Neuronal stem cell (in vitro differentiated cells): ENCODE measurements around the gene NUP214.

Experiments
- DNase-seq: peaks from one replicate; pipeline ENCODE4 v3.0.0-alpha.2; 2013; ENCODE audit warnings: low spot score
- H2AFZ ChIP-seq: one replicate; pipeline ENCODE4 v1.6.1; 2013; ENCODE audit warnings: mild to moderate bottlenecking, low read length, inconsistent platforms
- H2AK5ac ChIP-seq: 2 replicates; pipeline ENCODE4 v1.6.1; 2013; ENCODE audit warnings: low read depth, mild to moderate bottlenecking, inconsistent platforms, low read length, moderate library complexity, mixed read lengths
- H2BK120ac ChIP-seq: 2 replicates; pipeline ENCODE4 v1.6.1; 2013; ENCODE audit warnings: low read depth, mild to moderate bottlenecking, inconsistent platforms, low read length, moderate library complexity, mixed read lengths
- H2BK12ac ChIP-seq: one replicate; pipeline ENCODE4 v1.6.1; 2013; ENCODE audit warnings: low read length, inconsistent platforms
- H2BK15ac ChIP-seq: 2 replicates; pipeline ENCODE4 v1.6.1; 2013; ENCODE audit warnings: mild to moderate bottlenecking, low read length, inconsistent platforms, mixed read lengths
- H2BK5ac ChIP-seq: one replicate; pipeline ENCODE4 v1.6.1; 2013; ENCODE audit warnings: inconsistent platforms, mild to moderate bottlenecking, low read length, moderate library complexity
- H3K14ac ChIP-seq: one replicate; pipeline ENCODE4 v1.6.1; 2013; ENCODE audit warnings: low read length, inconsistent platforms
- H3K18ac ChIP-seq: 2 replicates; pipeline ENCODE4 v1.6.1; 2013; ENCODE audit warnings: low read length, inconsistent platforms
- H3K23ac ChIP-seq: 2 replicates; pipeline ENCODE4 v1.6.1; 2013; ENCODE audit warnings: low read depth, mild to moderate bottlenecking, mixed read lengths, low read length, inconsistent platforms; ENCODE audit not compliant: poor library complexity
- H3K27ac ChIP-seq: replicated peaks from 3 replicates; pipeline ENCODE4 v1.5.1; 2013; ENCODE audit warnings: low read length, inconsistent platforms
- H3K27me3 ChIP-seq, 3 experiments: 2 replicates each; pipeline ENCODE4 v1.6.1; 2013; ENCODE audit warnings: low read length in 3 of 3, mild to moderate bottlenecking in 2 of 3, inconsistent platforms in 1 of 3, low read depth in 1 of 3, mixed read lengths in 1 of 3, moderate library complexity in 1 of 3; ENCODE audit not compliant: control insufficient read depth in 3 of 3, insufficient read depth in 3 of 3
- H3K36me3 ChIP-seq, 2 donors: replicated peaks in 1 of 2; 2 replicates each; pipeline ENCODE4 v1.6.1; 2013; ENCODE audit warnings: low read length in 2 of 2; ENCODE audit not compliant: control insufficient read depth in 2 of 2, insufficient read depth in 2 of 2
- H3K4ac ChIP-seq: 2 replicates; pipeline ENCODE4 v1.6.1; 2013; ENCODE audit warnings: inconsistent platforms, mild to moderate bottlenecking, low read length, moderate library complexity
- H3K4me1 ChIP-seq, 2 donors: 1 replicate in 1 of 2; 2 replicates in 1 of 2; pipeline ENCODE4 v1.6.1; 2013; ENCODE audit warnings: low read length in 2 of 2, low read depth in 1 of 2; ENCODE audit not compliant: control insufficient read depth in 2 of 2, insufficient read depth in 1 of 2
- H3K4me2 ChIP-seq: one replicate; pipeline ENCODE4 v1.6.1; 2013; ENCODE audit warnings: mild to moderate bottlenecking, low read length, inconsistent platforms; ENCODE audit not compliant: insufficient read depth, poor library complexity, severe bottlenecking
- H3K4me3 ChIP-seq, 2 donors: 2 replicates each; pipeline ENCODE4 v1.5.1; 2013; ENCODE audit warnings: low read length in 2 of 2, mild to moderate bottlenecking in 2 of 2, inconsistent platforms in 1 of 2, moderate library complexity in 1 of 2
- H3K79me1 ChIP-seq: one replicate; pipeline ENCODE4 v1.6.1; 2013; ENCODE audit warnings: low read depth, mild to moderate bottlenecking, inconsistent platforms, low read length, moderate library complexity
- H3K9ac ChIP-seq: one replicate; pipeline ENCODE4 v1.6.1; 2013; ENCODE audit warnings: mild to moderate bottlenecking, low read depth, low read length, inconsistent platforms; ENCODE audit not compliant: poor library complexity
- H3K9me3 ChIP-seq, 2 donors: replicated peaks in 1 of 2; 2 replicates each; pipeline versions ENCODE3 to v1.6.1; 2013; ENCODE audit warnings: low read length in 2 of 2, mild to moderate bottlenecking in 2 of 2, inconsistent platforms in 1 of 2, low read depth in 1 of 2, mixed read lengths in 1 of 2, moderate library complexity in 1 of 2; ENCODE audit not compliant: control insufficient read depth in 2 of 2, insufficient read depth in 1 of 2
- H4K8ac ChIP-seq: one replicate; pipeline ENCODE4 v1.6.1; 2013; ENCODE audit warnings: low read depth, mild to moderate bottlenecking, inconsistent platforms, low read length, moderate library complexity
- H4K91ac ChIP-seq: one replicate; pipeline ENCODE4 v1.6.1; 2013; ENCODE audit warnings: low read length, low read depth, mild to moderate bottlenecking, inconsistent platforms; ENCODE audit not compliant: poor library complexity
- WGBS, 2 donors: extraction: QIAGEN DNeasy Blood & Tissue Kit; methylation state at CpG; one replicate each; pipeline ENCODE4 v1.1.7; 2013; ENCODE audit warnings: missing lambda C conversion rate in 2 of 2, mixed read lengths in 1 of 2; ENCODE audit not compliant: insufficient read length in 2 of 2, insufficient replicate concordance in 1 of 2; ENCODE audit errors: extremely low coverage in 2 of 2; 5-methylcytosine and 5-hydroxymethylcytosine counted together

The NUP214 gene

GRCh38 chr9:131271506-131271931, 146.1 kb downstream of the NUP214 start:
- no CpG with 5 or more reads among the region's 6 CpGs for WGBS, 2 donors
- Histone ChIP-seq H2AFZ (no peak overlapping the region), H3K27me3 (peaks cover 4 to 17% (median 11%) of the 10 kb centered on the region in 3 experiments)

GRCh38 chr9:131272212-131272611, 146.8 kb downstream of the NUP214 start:
- Histone ChIP-seq H3K9ac (no peak overlapping the region), H2AFZ (no peak overlapping the region), H3K4ac (no peak overlapping the region), H3K23ac (peak overlapping the region; percentile 61), H4K8ac (no peak overlapping the region), H3K18ac (peak overlapping the region; percentile 45), H3K36me3 (no peaks in the 10 kb centered on the region), H2BK12ac (no peak overlapping the region), H2BK5ac (no peak overlapping the region), H3K27me3 (peaks cover 4 to 17% (median 17%) of the 10 kb centered on the region in 3 experiments), H2AK5ac (no peak overlapping the region), H3K79me1 (no peaks in the 10 kb centered on the region), H3K4me3 (no peak overlapping the region), H3K27ac (no peak overlapping the region), H3K9me3 (no peaks in the 10 kb centered on the region), H2BK15ac (no peak overlapping the region), H3K4me2 (no peak overlapping the region), H2BK120ac (no peak overlapping the region), H3K14ac (no peak overlapping the region), H4K91ac (no peak overlapping the region), H3K4me1 (peaks cover 11 to 16% of the 10 kb centered on the region in 2 donors)
- WGBS, 2 donors = no CpG with 5 or more reads among the region's 3 CpGs
- no peak for DNase-seq

More at GRCh38 chr9:131271506-131271931, 146.1 kb downstream of the NUP214 start:
- Histone ChIP-seq H3K4me3 (no peak overlapping the region), H2BK12ac (no peak overlapping the region), H2BK5ac (no peak overlapping the region), H3K4ac (no peak overlapping the region), H3K23ac (peak overlapping the region; percentile 76), H2BK120ac (no peak overlapping the region), H3K36me3 (no peaks in the 10 kb centered on the region), H3K4me1 (peaks cover 11 to 16% of the 10 kb centered on the region in 2 donors), H4K91ac (no peak overlapping the region), H2AK5ac (no peak overlapping the region), H2BK15ac (no peak overlapping the region), H3K79me1 (no peaks in the 10 kb centered on the region), H3K9me3 (no peaks in the 10 kb centered on the region), H4K8ac (no peak overlapping the region), H3K18ac (no peak overlapping the region), H3K9ac (no peak overlapping the region), H3K4me2 (no peak overlapping the region), H3K14ac (no peak overlapping the region), H3K27ac (no peak overlapping the region)
- DNase-seq = no peak

- Histone ChIP-seq H2BK120ac (no peak overlapping the region), H3K36me3 (no peaks in the 10 kb centered on the region), H3K18ac (peak overlapping the region; percentile 76), H2BK15ac (peak overlapping the region; percentile 85), H2BK5ac (no peak overlapping the region), H3K14ac (peak overlapping the region; percentile 75), H2AFZ (no peak overlapping the region), H3K4ac (no peak overlapping the region), H3K4me2 (peak overlapping the region; percentile 11), H4K8ac (no peak overlapping the region), H3K9me3 (no peaks in the 10 kb centered on the region), H3K27ac (no peak overlapping the region), H3K23ac (peak overlapping the region; percentile 99), H3K9ac (peak overlapping the region; percentile 81), H4K91ac (no peak overlapping the region), H3K79me1 (no peaks in the 10 kb centered on the region), H2AK5ac (peak overlapping the region; percentile 74), H3K4me3 (no peak overlapping the region), H2BK12ac (no peak overlapping the region), H3K4me1 (peaks cover 12 to 16% of the 10 kb centered on the region in 2 donors), H3K27me3 (peaks cover 4 to 20% (median 18%) of the 10 kb centered on the region in 3 experiments)
- no peak for DNase-seq
- no CpG with 5 or more reads among the region's 22 CpGs for WGBS, 2 donors
These were observed 147.9 kb downstream of the NUP214 start for GRCh38 chr9:131273146-131273855.

- Histone ChIP-seq H3K36me3 (no peaks in the 10 kb centered on the region), H3K27me3 (peaks cover 4 to 25% (median 20%) of the 10 kb centered on the region in 3 experiments), H3K4ac (no peak overlapping the region), H4K91ac (no peak overlapping the region), H3K4me1 (peaks cover 12 to 20% of the 10 kb centered on the region in 2 donors), H2BK15ac (no peak overlapping the region), H3K18ac (peak overlapping the region; percentile 31), H3K79me1 (no peaks in the 10 kb centered on the region), H3K4me3 (no peak overlapping the region), H3K23ac (peak overlapping the region; percentile 38), H3K9ac (no peak overlapping the region), H4K8ac (no peak overlapping the region), H3K4me2 (no peak overlapping the region), H2AK5ac (no peak overlapping the region), H2AFZ (peak overlapping the region; percentile 85), H2BK5ac (no peak overlapping the region), H3K9me3 (no peaks in the 10 kb centered on the region), H2BK120ac (no peak overlapping the region), H3K14ac (no peak overlapping the region), H2BK12ac (no peak overlapping the region), H3K27ac (no peak overlapping the region)
- no peak for DNase-seq
- WGBS, 2 donors = no CpG with 5 or more reads among the region's 13 CpGs
These were observed 148.7 kb downstream of the NUP214 start for GRCh38 chr9:131273856-131274673.
